ENCODE data around the gene IQCH. TPM values are rescaled to one million over a fixed set of nuclear protein-coding genes. Genes with fewer than 3 reads are reported as not detected.

Gene IQCH
- total and polyA plus RNA-seq, 8 donors = 0.49 to 1.6 (median 1.2) TPM

GRCh38 chr15:67523330-67523729 is 268.7 kb downstream of the IQCH start:
- FAIRE-seq = no peak
- Histone ChIP-seq H3K27ac (no peak overlapping the region), H3K36me3 (peaks cover 0 to 7% (median 0%) of the 10 kb centered on the region in 3 donors), H3K27me3 (no peaks in the 10 kb centered on the region), H3K9me3 (no peaks in the 10 kb centered on the region), H3K4me1 (peaks cover 0 to 22% (median 20%) of the 10 kb centered on the region in 3 donors), H3K4me3 (peak overlapping the region in 1 of 4 donors; percentile 72)
- DNase-seq = no peak
- intact Hi-C loops (cut with DNase I) = no loop called here
- no peak for ATAC-seq
- TF ChIP-seq CTCF (IDR thresholded peaks at IDR 0.05) = no peak
- WGBS, 2 donors = 42 to 70% methylated on average over 1 of the region's 1 CpG

DNA sequence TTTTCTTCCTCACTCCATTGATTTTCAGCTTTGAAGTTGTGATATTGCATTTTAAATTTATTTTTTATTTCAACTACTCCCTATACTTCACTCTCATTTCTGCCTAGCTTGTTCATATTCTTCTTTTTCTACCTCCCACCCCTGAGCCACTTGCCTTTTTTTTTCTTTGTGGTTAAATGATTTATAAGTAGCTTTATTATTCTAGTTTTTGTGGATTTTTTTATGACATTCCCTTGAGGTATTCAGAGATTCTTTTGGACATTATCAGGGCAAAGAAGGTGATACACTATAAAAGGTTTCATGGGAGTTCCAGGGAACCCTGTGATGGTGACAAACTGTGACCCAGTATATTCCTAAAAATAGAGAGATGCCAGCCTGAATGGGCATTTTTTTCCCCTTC is 269.6 kb downstream of the IQCH start:
- H3K36me3 ChIP-seq = peaks cover 0 to 7% (median 0%) of the 10 kb centered on the region in 3 donors
- intact Hi-C loops (cut with DNase I) = no loop called here
- no peak overlapping the region for H3K4me3 ChIP-seq
- TF ChIP-seq CTCF (IDR thresholded peaks at IDR 0.05) = no peak
- DNase-seq = no peak
- H3K27ac ChIP-seq = no peak overlapping the region
- no peaks in the 10 kb centered on the region for H3K27me3 ChIP-seq
- ATAC-seq = no peak
- no peaks in the 10 kb centered on the region for H3K9me3 ChIP-seq
- no peak for FAIRE-seq
- peaks cover 0 to 22% (median 20%) of the 10 kb centered on the region in 3 donors for H3K4me1 ChIP-seq

DNA sequence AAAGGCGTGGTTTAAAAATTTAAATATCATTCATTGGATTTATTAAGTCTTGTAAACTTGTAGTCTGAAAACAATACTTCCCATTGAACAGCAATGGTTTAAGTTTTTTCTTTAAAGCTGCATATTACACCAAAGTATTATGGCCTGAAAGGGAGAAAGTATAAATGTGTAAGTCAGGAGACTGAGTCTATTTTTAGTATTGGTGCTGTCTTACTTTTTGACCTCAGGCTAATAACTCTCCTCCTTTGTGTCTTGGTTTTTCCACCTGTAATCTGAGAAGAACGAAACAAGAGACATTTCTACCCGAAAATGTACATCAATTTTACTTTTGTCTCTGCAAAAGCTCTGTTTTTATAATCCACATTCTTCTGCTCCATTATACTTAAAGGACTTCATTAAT is 273.9 kb downstream of the IQCH start:
- FAIRE-seq (no peak), DNase-seq (no peak), ATAC-seq (no peak)
- H3K4me1 ChIP-seq = peaks cover 0 to 11% (median 6%) of the 10 kb centered on the region in 3 donors
- H3K27ac ChIP-seq = no peak overlapping the region
- no peaks in the 10 kb centered on the region for H3K27me3 ChIP-seq
- 95 to 96% methylated on average over 3 of the region's 3 CpGs for WGBS, 2 donors
- H3K9me3 ChIP-seq = no peaks in the 10 kb centered on the region
- TF ChIP-seq CTCF (IDR thresholded peaks at IDR 0.05) = no peak
- peaks cover 0 to 7% (median 0%) of the 10 kb centered on the region in 3 donors for H3K36me3 ChIP-seq
- H3K4me3 ChIP-seq = no peak overlapping the region
- intact Hi-C loops (cut with DNase I) = no loop called here

DNA sequence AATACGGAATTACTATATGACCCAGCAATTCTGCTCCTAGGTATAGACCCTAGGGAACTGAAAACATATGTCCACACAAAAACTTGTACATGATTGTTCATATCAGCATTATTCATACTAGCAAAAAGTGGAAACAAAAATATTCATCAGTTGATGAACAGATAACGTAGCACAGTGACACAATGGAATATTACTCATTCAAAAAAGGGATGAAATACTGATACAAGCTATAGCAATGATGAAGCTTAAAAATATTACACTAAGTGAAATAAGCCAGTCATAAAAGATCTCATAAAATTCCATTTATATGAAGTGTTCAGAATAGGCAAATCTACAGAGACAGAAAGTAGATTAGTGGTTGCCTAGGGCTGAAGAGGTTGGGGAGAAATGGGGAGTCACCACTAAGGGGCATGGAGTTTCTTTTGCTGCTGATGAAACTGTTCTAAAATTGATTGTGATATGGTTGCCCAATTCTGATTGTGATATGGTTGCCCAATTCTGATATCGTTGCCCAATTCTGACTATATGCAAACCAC is 276.9 kb downstream of the IQCH start:
- FAIRE-seq (no peak), ATAC-seq (no peak), DNase-seq (no peak)
- intact Hi-C loops (cut with DNase I) = no loop called here
- H3K36me3 ChIP-seq = peaks cover 0 to 7% (median 0%) of the 10 kb centered on the region in 3 donors
- H3K9me3 ChIP-seq = no peaks in the 10 kb centered on the region
- no peaks in the 10 kb centered on the region for H3K27me3 ChIP-seq
- H3K27ac ChIP-seq = no peak overlapping the region
- 80 to 88% methylated on average over 3 of the region's 3 CpGs for WGBS, 2 donors
- H3K4me3 ChIP-seq = no peak overlapping the region
- no peaks in the 10 kb centered on the region for H3K4me1 ChIP-seq
- no peak for TF ChIP-seq CTCF (IDR thresholded peaks at IDR 0.05)

DNA sequence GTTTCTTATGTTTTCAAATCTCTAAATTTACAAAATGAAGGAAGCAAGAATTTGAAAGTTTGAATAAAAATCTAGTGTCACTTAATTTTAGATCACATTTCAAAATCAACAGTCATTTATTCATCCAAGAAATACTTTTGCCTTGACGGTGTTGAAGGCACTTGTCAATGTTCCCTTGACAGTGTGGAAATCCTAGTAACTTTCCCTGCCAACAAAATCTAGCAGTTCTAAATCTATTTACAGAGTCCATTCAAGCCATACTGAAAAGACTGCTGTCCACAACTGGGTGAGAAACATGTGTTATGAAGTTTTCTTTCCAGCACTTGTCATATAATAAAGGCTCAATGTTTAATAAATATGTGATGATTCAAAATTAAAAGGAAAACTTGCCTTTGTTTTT is 279.3 kb downstream of the IQCH start:
- ATAC-seq = no peak
- no peak for TF ChIP-seq CTCF (IDR thresholded peaks at IDR 0.05)
- FAIRE-seq = no peak
- 64 to 78% methylated on average over 1 of the region's 1 CpG for WGBS, 2 donors
- H3K27ac ChIP-seq = no peak overlapping the region
- H3K9me3 ChIP-seq = no peaks in the 10 kb centered on the region
- H3K4me3 ChIP-seq = no peak overlapping the region
- H3K27me3 ChIP-seq = no peaks in the 10 kb centered on the region
- H3K36me3 ChIP-seq = no peaks in the 10 kb centered on the region
- DNase-seq = no peak
- intact Hi-C loops (cut with DNase I) = no loop called here
- H3K4me1 ChIP-seq = no peaks in the 10 kb centered on the region

Data from pancreas (tissue), 10 donors.